GM19467 (cell line): ENCODE data around the gene TBX6.
A peak's percentile ranks its signal among the peaks of the same experiment; 100 is the strongest.

Experiments used
- ATAC-seq: cut with Tn5 transposase; IDR thresholded peaks from one replicate; pipeline ENCODE4 v1.9.1; 2021; ENCODE audit warnings: mild to moderate bottlenecking, moderate library complexity; ENCODE audit not compliant: unreplicated experiment

Gene TBX6

DNA sequence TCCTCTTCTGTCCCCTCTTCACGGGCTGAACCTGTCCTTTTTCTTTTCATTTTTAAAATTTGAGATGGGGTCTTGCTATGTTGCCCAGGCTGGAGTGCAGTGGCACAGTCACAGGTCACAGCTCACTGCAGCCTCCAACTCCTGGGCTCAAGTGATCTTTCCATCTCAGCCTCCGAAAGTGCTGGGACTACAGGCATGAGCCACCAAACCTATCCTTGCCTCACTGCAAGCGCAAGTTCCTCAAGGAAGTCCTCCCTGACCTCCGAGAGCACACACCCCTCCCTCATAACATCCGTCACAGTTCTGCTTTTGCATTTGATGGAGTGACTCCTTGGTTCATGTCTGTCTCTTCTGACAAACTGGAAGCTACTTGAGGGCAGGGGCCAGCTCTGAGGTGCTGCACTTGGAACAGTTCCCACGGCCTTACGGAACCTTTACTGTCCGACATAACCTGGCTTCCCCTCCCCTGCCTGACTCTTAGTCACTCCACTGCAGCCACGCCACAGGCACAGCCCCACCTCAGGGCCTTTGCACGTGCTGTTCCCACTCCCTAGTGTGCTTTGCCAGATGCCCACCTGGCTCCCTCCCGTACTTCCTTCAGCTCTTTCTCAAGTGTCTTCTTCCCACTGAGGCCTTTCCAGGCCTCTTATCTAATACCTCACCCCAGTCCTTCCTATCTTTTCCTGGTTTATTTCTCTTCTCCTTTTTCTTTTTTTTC, 4.4 kb downstream of the TBX6 start:
- no peak for ATAC-seq

DNA sequence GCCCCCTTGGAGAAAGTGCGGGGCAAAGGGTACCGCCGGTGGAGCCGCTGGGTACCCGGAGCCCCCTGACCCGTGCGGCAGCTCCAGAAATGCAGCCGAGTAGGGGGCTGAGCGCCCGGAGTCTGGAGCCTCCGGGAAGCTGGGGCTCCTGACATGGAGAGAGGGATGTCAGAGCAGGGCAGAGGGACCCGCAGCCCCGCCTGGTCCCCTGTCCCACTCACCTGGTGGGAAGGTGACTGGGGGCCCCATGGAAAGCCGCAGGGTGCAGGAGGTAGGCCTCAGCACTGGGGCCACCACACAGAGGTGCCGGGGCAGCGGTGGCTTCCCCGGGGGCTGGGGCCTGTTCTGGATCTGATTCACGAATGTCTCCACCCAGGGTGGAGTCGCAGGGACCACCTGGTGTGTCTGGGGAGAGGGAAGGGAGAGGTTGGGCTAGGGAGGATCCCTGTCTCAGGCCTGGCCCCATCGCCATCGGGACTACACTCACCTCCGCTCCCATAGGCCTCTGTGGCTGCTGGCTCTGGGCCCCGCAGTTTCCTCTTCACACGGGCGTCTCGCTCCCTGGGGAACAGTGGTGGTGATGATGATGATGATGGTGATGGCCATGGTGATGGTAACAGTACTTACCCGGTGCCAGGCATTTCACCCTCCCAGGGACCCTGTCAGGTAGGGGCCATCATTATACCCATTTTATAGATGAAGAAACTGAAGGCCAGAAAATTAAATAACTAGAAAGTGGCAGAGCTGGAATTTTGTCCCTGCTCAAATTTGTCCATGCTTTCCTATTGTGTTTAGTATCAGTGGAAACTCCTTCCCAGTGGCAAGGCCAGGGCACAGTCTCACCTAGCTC, 5.2 kb downstream of the TBX6 start:
- no peak for ATAC-seq

DNA sequence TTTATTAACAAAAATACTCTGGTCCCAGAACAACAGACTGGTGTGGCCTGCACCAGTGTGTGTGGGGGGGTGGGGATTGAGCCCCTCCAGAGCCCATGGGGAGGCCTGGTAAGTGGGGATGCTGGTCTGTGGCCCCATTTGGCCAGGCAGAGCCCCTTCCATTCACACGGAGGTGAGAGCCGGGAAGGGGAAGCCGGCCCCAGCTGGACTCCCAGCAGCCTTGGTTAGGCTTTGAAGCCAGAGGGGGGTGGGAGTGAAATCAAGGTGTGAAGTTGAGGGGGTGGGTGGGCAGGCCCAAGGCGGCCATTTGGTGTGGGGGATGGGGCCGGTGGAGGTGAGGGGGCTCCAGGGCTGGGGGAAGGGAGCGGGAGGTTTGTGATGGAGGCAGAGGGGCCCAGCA, 5.9 kb downstream of the TBX6 start:
- no peak for ATAC-seq

DNA sequence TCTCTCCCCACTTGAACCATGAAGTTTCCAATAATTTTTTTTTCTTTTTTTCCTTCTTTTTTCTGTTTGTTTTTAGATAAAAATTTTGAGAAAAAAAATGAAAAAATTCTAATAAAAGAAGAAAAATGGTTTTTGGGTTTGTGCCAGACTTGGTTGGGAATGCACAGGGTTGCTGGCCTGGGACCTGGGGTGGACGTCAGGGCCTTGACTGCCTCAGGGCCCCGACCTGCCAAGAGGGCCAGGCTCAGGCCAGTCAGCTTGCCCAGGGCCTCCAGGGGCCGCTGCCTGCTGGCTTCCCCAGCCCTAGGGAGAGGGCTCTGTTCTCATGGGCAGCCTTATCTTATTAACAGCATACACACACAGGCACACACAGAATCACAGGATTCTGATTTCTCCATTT, 6.5 kb downstream of the TBX6 start:
- no peak for ATAC-seq

DNA sequence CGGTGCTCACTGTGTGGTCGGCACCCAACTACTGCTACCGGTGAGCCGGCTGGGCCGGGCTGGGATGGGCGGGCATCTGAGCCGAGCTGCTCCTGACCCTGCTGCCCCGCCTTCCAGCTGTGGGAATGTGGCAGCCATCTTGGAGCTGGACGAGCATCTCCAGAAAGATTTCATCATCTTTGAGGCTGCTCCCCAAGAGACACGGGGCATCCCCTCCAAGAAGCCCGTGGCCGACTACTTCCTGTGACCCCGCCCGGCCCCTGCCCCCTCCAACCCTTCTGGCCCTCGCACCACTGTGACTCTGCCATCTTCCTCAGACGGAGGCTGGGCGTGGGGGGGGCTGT, 6.9 kb downstream of the TBX6 start:
- ATAC-seq, result no peak

DNA sequence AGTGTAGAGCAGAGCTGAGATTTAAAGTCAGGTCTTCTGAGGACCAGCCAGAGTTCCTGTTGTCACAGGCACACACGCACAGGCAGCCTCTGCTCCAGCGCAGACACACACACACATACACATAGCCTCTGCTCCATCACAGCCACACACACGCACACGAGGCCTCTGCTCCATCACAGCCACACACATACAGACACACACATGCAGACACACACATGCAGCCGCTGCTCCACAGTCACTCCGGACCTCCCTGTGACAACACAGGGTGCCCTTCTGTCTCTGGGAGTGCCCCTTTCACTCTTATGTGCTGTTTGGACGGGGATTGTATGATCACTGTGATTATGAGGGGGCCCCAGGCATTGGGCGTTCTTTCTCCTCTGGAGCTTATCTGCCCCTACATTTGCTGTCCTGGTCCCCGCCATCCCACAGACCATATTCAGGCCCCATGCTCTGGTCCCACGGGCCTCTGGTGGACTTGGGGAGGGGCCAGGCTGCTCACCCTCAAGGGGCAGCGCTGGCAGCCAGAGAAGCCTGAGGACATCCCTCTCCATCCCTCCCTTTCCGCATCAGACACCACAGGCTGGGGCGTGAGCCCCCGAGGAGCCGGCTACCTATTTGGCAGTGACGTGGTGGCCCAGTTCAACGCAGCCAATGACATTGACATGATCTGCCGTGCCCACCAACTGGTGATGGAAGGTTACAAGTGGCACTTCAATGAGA, 7.5 kb downstream of the TBX6 start:
- ATAC-seq, result no peak

DNA sequence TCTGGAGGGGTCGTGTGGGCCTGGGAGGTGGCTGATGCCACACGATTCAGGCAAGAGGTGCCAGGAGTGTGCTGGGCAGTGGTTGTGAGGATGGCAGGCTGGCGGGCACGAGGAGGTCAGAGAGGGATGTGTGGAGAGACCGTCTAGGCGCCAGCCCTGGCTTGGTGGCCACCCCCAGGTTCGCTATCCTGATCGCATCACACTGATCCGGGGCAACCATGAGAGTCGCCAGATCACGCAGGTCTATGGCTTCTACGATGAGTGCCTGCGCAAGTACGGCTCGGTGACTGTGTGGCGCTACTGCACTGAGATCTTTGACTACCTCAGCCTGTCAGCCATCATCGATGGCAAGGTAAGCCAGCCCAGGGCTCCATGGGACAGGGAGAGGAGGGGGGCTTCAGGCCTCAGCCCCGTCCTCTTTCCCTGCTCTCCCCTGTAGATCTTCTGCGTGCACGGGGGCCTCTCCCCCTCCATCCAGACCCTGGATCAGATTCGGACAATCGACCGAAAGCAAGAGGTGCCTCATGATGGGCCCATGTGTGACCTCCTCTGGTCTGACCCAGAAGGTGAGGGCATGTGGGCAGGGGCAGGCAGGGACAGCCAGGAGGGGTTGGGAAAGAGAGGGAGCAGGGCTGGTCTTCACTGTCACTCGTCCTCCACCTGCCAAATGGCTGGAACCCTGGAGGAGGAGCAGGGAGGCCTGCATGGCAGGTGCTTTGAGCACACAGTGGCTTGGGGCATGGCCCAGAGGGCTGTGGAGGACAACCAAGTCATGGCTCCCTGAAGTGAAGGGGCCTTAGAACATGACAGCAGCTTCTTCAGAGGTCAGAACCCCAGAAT, 8.3 kb downstream of the TBX6 start:
- no peak for ATAC-seq

DNA sequence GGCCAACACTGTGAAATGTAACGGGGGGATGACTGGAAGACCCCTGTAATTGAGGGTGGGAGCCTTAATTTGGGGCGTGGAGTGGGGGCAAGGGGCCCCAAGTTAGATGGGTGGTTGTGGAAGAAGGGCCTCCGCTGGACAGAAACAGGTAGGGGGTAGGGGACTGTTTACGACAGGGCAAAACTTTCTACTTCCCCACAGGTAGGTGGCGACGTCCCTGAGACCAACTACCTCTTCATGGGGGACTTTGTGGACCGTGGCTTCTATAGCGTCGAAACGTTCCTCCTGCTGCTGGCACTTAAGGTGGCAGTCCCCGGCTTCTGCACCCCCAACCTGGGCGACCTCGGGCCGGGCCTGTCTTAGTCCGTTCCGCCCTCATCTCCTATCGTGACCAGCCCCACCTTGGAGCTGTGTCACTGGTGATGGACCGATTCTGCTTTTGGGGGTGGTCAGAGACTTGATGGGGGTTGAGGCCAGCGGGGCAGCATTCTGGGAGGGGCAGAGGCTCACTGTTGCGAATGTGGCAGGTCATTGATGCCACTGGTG, 9.1 kb downstream of the TBX6 start:
- no peak for ATAC-seq

DNA sequence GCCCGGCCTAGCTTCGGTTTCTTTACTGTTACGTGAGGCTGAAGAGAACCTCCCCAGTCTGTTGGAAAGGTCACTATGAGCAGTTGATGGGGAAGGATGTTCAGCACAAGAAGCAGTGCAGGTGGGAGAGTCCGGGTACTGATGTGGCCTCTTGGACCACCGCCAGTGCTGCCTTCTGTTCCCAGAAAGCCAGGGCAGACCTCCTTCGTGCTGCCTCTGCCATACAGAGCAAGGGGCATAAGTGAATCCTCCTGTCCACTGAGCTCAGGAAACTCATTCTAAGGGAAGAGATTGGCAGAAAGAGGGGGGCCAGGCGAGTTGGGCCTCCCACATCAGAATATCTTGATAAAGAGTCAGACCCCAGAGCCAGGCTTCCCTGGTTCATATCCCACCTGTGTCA, 12.2 kb downstream of the TBX6 start:
- ATAC-seq, result no peak

DNA sequence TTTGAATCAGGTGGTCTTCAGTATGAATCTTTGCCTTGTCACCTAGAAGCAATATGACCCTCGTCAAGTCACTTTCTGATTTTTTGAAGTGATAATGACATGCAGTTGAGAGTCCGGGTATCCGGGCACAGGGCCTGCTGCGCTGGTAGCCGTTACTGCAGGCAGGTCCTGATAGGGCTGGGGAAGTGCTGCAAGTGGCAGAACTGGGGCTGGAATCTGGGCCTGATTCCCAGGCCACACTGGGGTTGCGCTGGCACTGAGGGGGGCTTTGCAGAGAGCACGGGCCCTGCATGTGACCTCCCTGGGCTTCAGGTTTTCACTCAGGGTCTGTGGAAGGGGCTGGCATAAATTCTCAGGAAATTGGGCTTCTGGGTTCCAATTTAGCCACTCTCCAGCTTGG, 13.0 kb downstream of the TBX6 start:
- no peak for ATAC-seq

DNA sequence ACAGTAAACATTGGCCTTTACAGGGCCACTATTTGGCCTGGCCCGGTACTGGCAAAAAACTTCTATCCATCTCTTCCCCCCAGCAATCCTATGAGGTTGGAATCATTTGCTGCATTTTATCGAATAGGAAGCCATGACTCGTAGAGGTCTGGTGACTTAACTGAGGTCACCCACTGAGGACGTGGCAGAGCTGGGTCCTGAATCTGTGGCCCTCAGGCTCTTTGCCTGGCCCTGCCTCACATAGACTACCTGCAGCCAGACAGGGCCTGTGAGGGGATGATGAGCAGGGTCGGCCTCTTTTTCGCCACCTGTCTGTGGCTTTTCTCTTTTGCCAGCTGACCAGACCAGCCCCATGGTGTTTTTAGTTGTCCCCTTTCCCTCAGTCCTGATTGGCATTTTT, 14.1 kb downstream of the TBX6 start:
- ATAC-seq, result no peak

DNA sequence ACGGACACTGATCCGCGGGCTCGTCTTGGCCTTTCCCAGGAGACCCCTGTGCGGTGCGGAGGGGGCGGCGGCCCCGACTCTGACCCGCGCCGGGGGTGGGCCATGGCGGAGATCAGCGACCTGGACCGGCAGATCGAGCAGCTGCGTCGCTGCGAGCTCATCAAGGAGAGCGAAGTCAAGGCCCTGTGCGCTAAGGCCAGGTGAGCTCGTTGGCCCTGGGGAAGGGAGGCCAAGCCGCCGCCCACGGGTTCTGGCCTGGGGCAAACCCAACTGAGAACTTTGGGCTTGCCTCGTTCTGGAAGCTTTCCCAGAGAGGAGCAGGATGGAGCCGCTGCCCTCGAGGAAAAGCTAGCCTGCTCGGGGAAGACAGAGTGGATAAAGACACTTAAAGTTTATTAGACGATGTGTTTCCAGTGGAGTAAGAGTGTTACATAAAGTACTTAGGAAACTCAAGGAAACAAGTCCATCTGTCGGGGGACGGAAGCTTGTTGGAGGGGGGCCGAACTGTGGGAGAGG, 15.4 kb downstream of the TBX6 start:
- ATAC-seq, result peak; percentile 27

DNA sequence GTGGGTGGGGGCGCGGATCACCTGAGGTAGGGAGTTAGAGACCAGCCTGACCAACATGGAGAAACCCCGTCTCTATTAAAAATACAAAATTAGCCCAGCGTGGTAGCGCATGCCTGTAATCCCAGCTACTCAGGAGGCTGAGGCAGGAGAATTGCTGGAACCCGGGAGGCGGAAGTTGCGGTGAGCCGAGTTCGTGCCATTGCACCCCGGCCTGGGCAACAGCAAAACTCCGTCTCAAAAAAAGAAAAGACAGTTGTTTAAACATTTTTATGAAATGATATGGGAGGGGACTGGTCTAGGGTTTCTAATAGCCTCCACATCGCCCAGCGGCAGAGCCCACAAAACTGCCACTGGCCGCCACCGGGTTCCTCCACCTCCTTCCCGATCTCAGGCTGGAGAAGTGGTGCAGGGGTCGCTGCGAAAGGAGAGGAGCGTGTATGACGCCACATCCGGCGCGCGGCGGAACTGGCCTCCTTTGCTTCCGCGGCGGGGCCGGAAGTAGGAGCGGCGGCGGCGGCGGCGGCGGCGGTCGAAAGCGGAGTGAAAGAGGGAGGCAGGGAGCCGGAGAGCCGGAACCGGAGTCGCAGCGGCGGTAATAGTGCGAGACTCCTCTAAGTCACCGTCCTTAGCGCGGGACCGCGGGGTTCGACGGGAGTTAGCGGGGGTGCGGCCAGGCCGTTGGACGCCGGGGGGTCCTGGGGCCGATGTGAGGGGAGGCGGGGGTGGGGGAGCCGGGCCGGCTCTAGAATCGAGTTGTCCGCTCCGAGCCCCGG, 16.0 kb downstream of the TBX6 start, which contains the start of gene PPP4C:
PPP4C (plus strand) TSS at position 492 of the 773 bp plus-strand sequence. CDS start 384 bp downstream, outside the sequence.
- peak; percentile 59 for ATAC-seq

DNA sequence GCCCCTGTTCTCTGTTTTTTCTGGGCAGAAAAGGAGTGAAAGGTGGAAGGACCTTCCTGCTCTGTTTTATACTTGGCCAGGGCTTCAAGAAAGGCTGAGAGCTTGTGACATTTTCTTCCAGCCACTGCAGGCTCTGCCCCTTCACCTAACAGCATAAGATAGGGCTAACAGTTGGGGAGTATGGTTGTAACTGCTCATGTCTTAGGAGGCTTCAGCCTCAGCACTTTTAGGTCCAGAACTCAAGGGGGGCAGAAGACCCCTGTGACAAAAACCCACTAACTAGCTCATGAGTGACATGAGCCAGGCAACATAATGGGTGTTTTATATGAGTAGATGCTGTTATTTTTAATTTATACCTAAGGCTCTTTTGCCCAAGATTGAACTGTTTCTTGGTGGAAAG, 21.2 kb downstream of the TBX6 start:
- ATAC-seq, result no peak

DNA sequence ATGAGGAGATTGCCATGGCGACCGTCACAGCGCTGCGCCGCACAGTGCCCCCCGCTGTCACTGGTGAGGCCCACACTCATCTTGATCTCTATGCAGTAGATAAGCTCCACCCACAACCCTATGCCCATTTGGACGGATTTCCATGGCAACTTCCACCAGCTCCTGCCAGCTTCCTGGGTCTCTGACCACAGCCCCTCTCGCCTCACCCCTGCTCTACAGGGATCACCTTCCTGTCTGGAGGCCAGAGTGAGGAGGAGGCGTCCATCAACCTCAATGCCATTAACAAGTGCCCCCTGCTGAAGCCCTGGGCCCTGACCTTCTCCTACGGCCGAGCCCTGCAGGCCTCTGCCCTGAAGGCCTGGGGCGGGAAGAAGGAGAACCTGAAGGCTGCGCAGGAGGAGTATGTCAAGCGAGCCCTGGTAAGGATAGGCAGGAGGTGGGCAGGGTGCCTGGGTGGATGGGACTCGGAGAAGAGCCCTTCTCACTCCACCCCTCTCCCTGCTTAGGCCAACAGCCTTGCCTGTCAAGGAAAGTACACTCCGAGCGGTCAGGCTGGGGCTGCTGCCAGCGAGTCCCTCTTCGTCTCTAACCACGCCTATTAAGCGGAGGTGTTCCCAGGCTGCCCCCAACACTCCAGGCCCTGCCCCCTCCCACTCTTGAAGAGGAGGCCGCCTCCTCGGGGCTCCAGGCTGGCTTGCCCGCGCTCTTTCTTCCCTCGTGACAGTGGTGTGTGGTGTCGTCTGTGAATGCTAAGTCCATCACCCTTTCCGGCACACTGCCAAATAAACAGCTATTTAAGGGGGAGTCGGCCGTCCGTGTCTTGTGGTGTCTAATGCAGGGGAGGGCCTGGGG, 21.9 kb downstream of the TBX6 start:
- ATAC-seq, result no peak

DNA sequence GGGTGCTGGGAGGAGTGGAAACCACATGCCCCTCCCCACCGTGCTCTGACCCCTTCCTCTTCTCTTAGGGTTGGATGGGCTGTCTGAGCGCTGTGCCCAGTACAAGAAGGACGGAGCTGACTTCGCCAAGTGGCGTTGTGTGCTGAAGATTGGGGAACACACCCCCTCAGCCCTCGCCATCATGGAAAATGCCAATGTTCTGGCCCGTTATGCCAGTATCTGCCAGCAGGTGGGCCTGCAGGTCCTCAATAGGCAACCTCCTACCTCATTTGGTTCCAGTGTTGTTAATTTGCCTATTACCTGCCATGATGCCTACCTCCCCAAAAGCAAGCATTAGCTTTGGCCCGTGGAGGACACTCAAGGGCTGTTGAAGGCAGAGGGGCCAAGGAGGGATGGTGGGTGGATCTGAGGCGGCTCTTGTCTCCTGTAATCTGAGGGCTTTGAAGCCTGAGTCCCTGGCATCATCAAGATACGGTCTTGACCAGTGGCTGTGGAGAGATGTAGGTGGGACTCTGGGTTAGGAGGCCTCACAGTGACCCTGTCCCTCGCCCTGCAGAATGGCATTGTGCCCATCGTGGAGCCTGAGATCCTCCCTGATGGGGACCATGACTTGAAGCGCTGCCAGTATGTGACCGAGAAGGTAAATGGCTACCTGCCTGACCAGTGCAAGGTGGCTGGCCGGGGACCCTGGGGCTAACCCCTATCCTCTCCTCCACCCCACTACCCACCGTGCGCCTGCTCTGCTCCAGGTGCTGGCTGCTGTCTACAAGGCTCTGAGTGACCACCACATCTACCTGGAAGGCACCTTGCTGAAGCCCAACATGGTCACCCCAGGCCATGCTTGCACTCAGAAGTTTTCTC, 22.7 kb downstream of the TBX6 start:
- no peak for ATAC-seq

DNA sequence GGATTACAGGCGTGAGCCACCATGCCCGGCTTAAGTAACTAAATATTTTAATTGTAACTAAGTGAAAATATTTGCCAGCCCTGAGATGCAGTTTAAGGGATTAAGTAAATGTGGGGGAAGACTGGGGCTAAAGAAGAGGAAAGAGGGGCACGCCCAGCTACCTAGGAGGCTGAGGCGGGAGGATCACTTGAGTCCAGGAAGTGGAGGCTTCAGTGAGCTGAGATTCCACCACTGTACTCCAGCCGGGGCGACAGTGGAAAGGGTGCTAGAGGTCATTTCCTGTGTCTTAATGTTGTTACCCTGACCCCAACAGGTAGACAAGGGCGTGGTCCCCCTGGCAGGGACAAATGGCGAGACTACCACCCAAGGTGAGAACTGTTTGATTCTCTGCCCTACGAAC, 23.4 kb downstream of the TBX6 start:
- ATAC-seq, result no peak

DNA sequence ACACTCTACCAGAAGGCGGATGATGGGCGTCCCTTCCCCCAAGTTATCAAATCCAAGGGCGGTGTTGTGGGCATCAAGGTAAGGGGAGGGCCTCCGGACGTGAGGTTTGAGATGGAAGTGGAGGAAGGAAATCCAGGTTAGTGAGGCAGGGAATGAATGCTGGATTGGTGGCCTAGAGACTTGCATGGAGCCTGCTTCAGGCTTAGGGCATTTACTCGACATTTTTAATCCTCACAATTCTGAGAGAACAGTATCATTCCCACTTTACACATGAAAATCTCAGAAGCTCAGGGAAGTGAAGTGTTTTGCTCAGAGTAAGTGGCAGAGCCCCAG, 24.2 kb downstream of the TBX6 start:
- no peak for ATAC-seq
